Stomach (tissue), 9 donors: ENCODE data around the gene ERMARD. TPM values are rescaled to one million over a fixed set of nuclear protein-coding genes. Genes with fewer than 3 reads are reported as not detected.

ENCODE experiments used
- DNase-seq, 2 donors: peaks; one replicate each; pipeline versions ENCODE4 v3.0.0 to v3.0.0-alpha.2; 2013 to 2019
- H3K27ac ChIP-seq, 5 donors: fragments of 200-600 bp in 4 of 5; sonication (generic) in 4 of 5; one replicate each; pipeline ENCODE4 v1.5.1; 2013 to 2019; ENCODE audit warnings: mild to moderate bottlenecking in 1 of 5, moderate library complexity in 1 of 5
- H3K27me3 ChIP-seq, 3 donors: fragments of 200-600 bp; sonication (generic); one replicate each; pipeline ENCODE4 v1.5.1; 2017 to 2019; ENCODE audit warnings: mixed run types in 1 of 3
- H3K36me3 ChIP-seq, 4 donors: fragments of 200-600 bp; sonication (generic); 1 replicate in 3 of 4; 2 replicates in 1 of 4; pipeline ENCODE4 v1.5.1; 2016 to 2019
- H3K4me1 ChIP-seq, 4 donors: fragments of 200-600 bp; sonication (generic); one replicate each; pipeline ENCODE4 v1.5.1; 2016 to 2019
- H3K4me3 ChIP-seq, 4 donors: fragments of 200-600 bp; sonication (generic) in 3 of 4; one replicate each; pipeline ENCODE4 v1.5.1; 2016 to 2019; ENCODE audit warnings: mild to moderate bottlenecking in 1 of 4
- H3K9me3 ChIP-seq, 4 donors: fragments of 200-600 bp; sonication (generic); one replicate each; pipeline ENCODE4 v1.5.1; 2016 to 2019
- EP300 ChIP-seq: sonication (generic); formaldehyde crosslinking; IDR thresholded peaks from one replicate; pipeline ENCODE4 v1.6.1; 2017; ENCODE audit warnings: antibody characterized with exemption
- POLR2A ChIP-seq, 4 donors: fragments of 450-650 bp; IDR thresholded peaks; one replicate each; pipeline ENCODE4 v1.6.1; 2016; ENCODE audit warnings: antibody characterized with exemption in 4 of 4, control low read depth in 2 of 4, mild to moderate bottlenecking in 1 of 4, moderate library complexity in 1 of 4
- POLR2AphosphoS5 ChIP-seq, 3 donors: sonication (generic); formaldehyde crosslinking; IDR thresholded peaks; one replicate each; pipeline ENCODE4 v1.6.1; 2016; ENCODE audit warnings: antibody characterized with exemption in 3 of 3
- WGBS, 5 donors: extraction: QIAGEN DNeasy Blood & Tissue Kit in 3 of 5; methylation state at CpG; one replicate each; pipeline versions ENCODE4 v1.1.5 to v1.1.7; 2013 to 2018; 5-methylcytosine and 5-hydroxymethylcytosine counted together
- intact Hi-C: fragments of 100-400 bp; cut with DNase I; formaldehyde crosslinking; loops from one replicate; pipeline ENCODE4 v1.15.1; 2023; ENCODE audit warnings: low total_unique reads
- polyA plus RNA-seq, 3 donors: library from polyadenylated mRNA; stranded (reverse); fragments of 200-250 nt; gene quantifications; one replicate each; pipeline ENCODE4 v1.2.3, GENCODE V29; 2013
- total RNA-seq, 5 donors: library from RNA; depleted of rRNA; stranded (reverse); fragments of >200 nt; gene quantifications; one replicate each; pipeline versions ENCODE4 v1.1.0 to v1.2.3, GENCODE V29; 2014 to 2016
- TF ChIP-seq, protein P1 (sequence below), 7 experiments: fragments of 450-650 bp in 4 of 7; fragments of 200-600 bp in 3 of 7; sonication (generic) in 3 of 7; IDR thresholded peaks; one replicate each; pipeline ENCODE4 v1.5.1; 2016 to 2019; ENCODE audit warnings: antibody characterized with exemption in 7 of 7, control low read depth in 2 of 7, mild to moderate bottlenecking in 1 of 7
- donor health status: healthy with polysubstance abuse.
- donor health status: Bipolar disorder and iron deficiency.
- donor health status: healthy.

ERMARD gene
- total and polyA plus RNA-seq, 8 donors: 4.1 to 84.5 (median 20.8) TPM

DNA sequence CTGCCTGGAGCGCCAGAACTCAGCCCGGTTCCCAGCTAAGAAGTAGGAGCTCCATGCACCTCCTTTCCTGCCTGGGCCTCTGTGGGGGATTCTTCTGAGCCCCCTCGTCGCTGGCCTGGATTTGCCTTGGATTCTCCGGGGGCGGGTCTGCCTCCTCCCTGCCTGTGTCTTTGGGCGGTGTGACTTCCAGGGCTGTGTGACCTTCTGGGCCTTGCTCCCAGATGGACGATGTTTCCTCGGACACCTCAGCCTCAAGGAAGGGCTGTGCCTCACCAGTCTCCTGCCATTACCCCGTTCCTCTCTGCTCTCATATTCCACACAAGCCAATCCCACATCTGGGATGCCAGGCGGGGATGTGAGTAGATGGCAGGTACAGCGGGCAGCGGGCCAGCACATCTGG is 76.8 kb downstream of the ERMARD start:
- H3K4me1 ChIP-seq: peaks cover 7 to 19% (median 11%) of the 10 kb centered on the region in 4 donors
- H3K36me3 ChIP-seq: no peaks in the 10 kb centered on the region
- H3K27ac ChIP-seq: no peak overlapping the region
- peaks cover 0 to 6% (median 0%) of the 10 kb centered on the region in 4 donors for H3K9me3 ChIP-seq
- intact Hi-C loops: loop anchor here (10.0 kb wide), 1 partner anchor 697 kb away; no protein-coding TSS in a partner anchor
- DNase-seq: no peak
- H3K4me3 ChIP-seq: no peak overlapping the region
- TF ChIP-seq, protein P1, sequence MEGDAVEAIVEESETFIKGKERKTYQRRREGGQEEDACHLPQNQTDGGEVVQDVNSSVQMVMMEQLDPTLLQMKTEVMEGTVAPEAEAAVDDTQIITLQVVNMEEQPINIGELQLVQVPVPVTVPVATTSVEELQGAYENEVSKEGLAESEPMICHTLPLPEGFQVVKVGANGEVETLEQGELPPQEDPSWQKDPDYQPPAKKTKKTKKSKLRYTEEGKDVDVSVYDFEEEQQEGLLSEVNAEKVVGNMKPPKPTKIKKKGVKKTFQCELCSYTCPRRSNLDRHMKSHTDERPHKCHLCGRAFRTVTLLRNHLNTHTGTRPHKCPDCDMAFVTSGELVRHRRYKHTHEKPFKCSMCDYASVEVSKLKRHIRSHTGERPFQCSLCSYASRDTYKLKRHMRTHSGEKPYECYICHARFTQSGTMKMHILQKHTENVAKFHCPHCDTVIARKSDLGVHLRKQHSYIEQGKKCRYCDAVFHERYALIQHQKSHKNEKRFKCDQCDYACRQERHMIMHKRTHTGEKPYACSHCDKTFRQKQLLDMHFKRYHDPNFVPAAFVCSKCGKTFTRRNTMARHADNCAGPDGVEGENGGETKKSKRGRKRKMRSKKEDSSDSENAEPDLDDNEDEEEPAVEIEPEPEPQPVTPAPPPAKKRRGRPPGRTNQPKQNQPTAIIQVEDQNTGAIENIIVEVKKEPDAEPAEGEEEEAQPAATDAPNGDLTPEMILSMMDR (IDR thresholded peaks at IDR 0.05): no peak
- no peak for TF ChIP-seq POLR2A (IDR thresholded peaks at IDR 0.05)
- TF ChIP-seq EP300: no peak
- TF ChIP-seq POLR2AphosphoS5 (IDR thresholded peaks at IDR 0.05): no peak
- peaks cover 0 to 44% (median 10%) of the 10 kb centered on the region in 3 donors for H3K27me3 ChIP-seq
- 68 to 89% (median 81%) methylated on average over 9 to 13 of the region's 13 CpGs for WGBS, 5 donors

DNA sequence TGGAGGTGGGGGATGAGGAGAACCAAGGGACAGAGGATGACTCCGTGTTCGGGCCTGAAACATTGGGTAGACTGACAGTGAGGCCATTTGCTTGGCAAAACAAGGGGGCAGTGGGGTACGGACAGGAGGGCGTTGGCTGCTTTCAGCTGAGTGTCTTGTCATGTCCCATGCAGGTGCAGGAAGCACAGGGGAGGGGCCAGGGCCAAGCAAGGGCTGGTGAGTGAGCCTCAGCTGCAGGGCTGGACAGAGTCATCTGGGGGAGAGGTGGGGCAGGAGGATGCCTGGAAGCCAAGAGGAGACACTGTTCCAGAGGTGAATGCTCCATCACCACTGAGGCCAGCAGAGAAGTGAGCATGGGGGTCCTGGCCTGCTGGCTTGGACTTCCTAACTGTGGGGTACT is 78.4 kb downstream of the ERMARD start:
- peaks cover 7 to 19% (median 11%) of the 10 kb centered on the region in 4 donors for H3K4me1 ChIP-seq
- 71 to 87% (median 84%) methylated on average over 4 of the region's 4 CpGs for WGBS, 5 donors
- peaks cover 0 to 6% (median 0%) of the 10 kb centered on the region in 4 donors for H3K9me3 ChIP-seq
- H3K4me3 ChIP-seq: no peak overlapping the region
- TF ChIP-seq POLR2A (IDR thresholded peaks at IDR 0.05): no peak
- no peak for TF ChIP-seq EP300
- no peak for TF ChIP-seq POLR2AphosphoS5 (IDR thresholded peaks at IDR 0.05)
- intact Hi-C loops: loop anchor here (10.0 kb wide), 2 partner anchors 455 to 695 kb away; no protein-coding TSS in a partner anchor
- no peaks in the 10 kb centered on the region for H3K36me3 ChIP-seq
- peaks cover 0 to 36% (median 10%) of the 10 kb centered on the region in 3 donors for H3K27me3 ChIP-seq
- H3K27ac ChIP-seq: no peak overlapping the region
- DNase-seq: no peak

DNA sequence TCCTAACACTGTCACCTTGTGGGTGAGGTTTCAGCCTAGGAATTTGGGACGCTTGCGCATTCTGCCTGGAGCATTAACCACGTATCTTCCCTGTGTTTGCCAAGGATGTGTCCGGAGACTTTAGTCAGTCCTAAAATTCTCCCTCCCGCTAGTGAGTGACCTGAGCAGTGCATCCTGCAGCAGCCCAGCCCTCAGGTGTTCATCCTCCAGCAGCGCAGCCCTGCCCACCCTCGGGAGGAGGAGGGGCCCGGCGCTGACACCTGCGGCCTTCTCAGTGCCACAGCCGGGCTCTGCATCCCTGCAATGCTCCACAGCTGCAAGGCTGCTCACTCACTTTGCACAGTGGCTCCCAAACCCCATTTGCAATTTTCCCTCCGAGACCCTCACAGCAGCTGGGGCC is 79.5 kb downstream of the ERMARD start:
- Histone ChIP-seq H3K4me1 (peaks cover 7 to 19% (median 11%) of the 10 kb centered on the region in 4 donors), H3K4me3 (no peak overlapping the region), H3K36me3 (no peaks in the 10 kb centered on the region), H3K27ac (no peak overlapping the region), H3K9me3 (peaks cover 0 to 6% (median 0%) of the 10 kb centered on the region in 4 donors), H3K27me3 (peaks cover 0 to 25% (median 4%) of the 10 kb centered on the region in 3 donors)
- no peak for DNase-seq
- intact Hi-C loops: loop anchor here (10.0 kb wide), 1 partner anchor 454 kb away; no protein-coding TSS in a partner anchor
- TF ChIP-seq EP300: no peak
- no peak for TF ChIP-seq POLR2A (IDR thresholded peaks at IDR 0.05)
- TF ChIP-seq POLR2AphosphoS5 (IDR thresholded peaks at IDR 0.05): no peak
- TF ChIP-seq, protein P1 (IDR thresholded peaks at IDR 0.05): no peak
- WGBS, 5 donors: 65 to 91% (median 76%) methylated on average over 12 of the region's 12 CpGs

Other genes starting within 250 kb of the ERMARD start
- gene WDR27, start 49.6 kb upstream of the ERMARD start, total RNA-seq: 100 to 1,000 TPM in 1 of 5 donors, 10 to 100 TPM in 4; 30.4 to 271 (median 53.1) TPM
- 10 to 100 TPM in 1 of 3 donors, 1 to 10 TPM in 2; 4.9 to 22.8 (median 5.5) TPM for gene WDR27, start 49.6 kb upstream of the ERMARD start, polyA plus RNA-seq
- 10 to 100 TPM in 4 of 5 donors, 1 to 10 TPM in 1; 1.8 to 62.6 (median 22.4) TPM for gene C6orf120, start 49.5 kb upstream of the ERMARD start, total RNA-seq
- 1 to 10 TPM; 4.7 to 8.7 (median 6.8) TPM for gene C6orf120, start 49.5 kb upstream of the ERMARD start, polyA plus RNA-seq
- 100 to 1,000 TPM in 1 of 5 donors, 10 to 100 TPM in 4; 10.4 to 115 (median 49.6) TPM for gene PHF10, start 27.1 kb upstream of the ERMARD start, total RNA-seq
- gene PHF10, start 27.1 kb upstream of the ERMARD start, polyA plus RNA-seq: 10 to 100 TPM; 30.5 to 43.2 (median 31.9) TPM
- 1 to 10 TPM in 3 of 5 donors, not detected in 2; 1.6 to 5.3 (median 2.0) TPM for gene DYNLT2, start 50 bp upstream of the ERMARD start, total RNA-seq
- 1 to 10 TPM in 1 of 3 donors, under 1 TPM in 2; 0.46 to 3.2 (median 1.00) TPM for gene DYNLT2, start 50 bp upstream of the ERMARD start, polyA plus RNA-seq